ACC112 (cell line): ENCODE data around the gene ARHGAP29.

Experiments used
- H2AFZ ChIP-seq: fragments of 200-600 bp; sonication (generic); one replicate; pipeline ENCODE4 v1.6.0; 2017; ENCODE audit warnings: antibody characterized with exemption, low read length; ENCODE audit not compliant: unreplicated experiment
- H3K27ac ChIP-seq: fragments of 200-600 bp; sonication (generic); 2 replicates; pipeline ENCODE4 v1.5.1; 2014; ENCODE audit warnings: low read depth, mild to moderate bottlenecking, antibody characterized with exemption, low read length, moderate library complexity
- H3K27me3 ChIP-seq: fragments of 200-600 bp; sonication (generic); 2 replicates; pipeline ENCODE4 v1.6.1; 2014; ENCODE audit warnings: mild to moderate bottlenecking, antibody characterized with exemption, low read length, moderate library complexity, mixed read lengths; ENCODE audit not compliant: insufficient read depth
- H3K36me3 ChIP-seq: fragments of 200-600 bp; sonication (generic); 2 replicates; pipeline ENCODE4 v1.6.1; 2016; ENCODE audit warnings: mild to moderate bottlenecking, antibody characterized with exemption, low read length, moderate library complexity, mixed read lengths; ENCODE audit not compliant: insufficient read depth
- H3K4me1 ChIP-seq: fragments of 200-600 bp; sonication (generic); one replicate; pipeline ENCODE4 v1.6.1; 2016; ENCODE audit warnings: low read length, mixed read lengths; ENCODE audit not compliant: insufficient read depth, unreplicated experiment, control insufficient read depth
- H3K4me3 ChIP-seq: fragments of 200-600 bp; sonication (generic); 2 replicates; pipeline ENCODE4 v1.5.1; 2014; ENCODE audit warnings: mild to moderate bottlenecking, low read depth, low read length
- H3K79me2 ChIP-seq: fragments of 200-600 bp; sonication (generic); one replicate; pipeline ENCODE4 v1.6.0; 2016; ENCODE audit warnings: low read length; ENCODE audit not compliant: control insufficient read depth, unreplicated experiment, insufficient read depth

ARHGAP29 gene

DNA sequence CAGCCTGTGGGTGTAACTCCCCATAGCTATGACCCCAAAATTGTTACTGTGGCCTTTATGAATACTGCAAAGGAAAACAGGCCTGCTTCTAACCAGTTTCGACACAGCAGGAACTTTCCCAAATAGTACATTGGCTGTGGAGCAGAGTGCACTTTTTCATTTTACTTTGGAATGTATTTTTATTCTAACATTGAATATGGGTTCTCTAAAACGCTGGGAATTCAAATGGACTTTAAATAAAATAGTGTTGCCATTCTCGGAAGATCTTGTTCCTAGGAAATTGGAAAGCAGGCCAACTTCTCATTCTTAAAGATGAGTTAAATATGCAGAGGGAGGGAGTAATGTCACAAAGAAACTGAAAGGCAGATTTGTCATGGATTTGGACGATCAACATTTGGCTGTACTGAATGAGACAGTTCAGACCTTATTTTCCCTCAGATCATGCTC, 39.6 kb upstream of the ARHGAP29 start:
- Histone ChIP-seq H3K4me1 (peaks cover 56% of the 10 kb centered on the region), H3K36me3 (no peaks in the 10 kb centered on the region), H2AFZ (peak overlapping the region; percentile 86), H3K4me3 (peak overlapping the region; percentile 38; the same call in 1 of the 2 replicates), H3K79me2 (no peaks in the 10 kb centered on the region), H3K27ac (peak overlapping the region; percentile 71), H3K27me3 (no peaks in the 10 kb centered on the region)

DNA sequence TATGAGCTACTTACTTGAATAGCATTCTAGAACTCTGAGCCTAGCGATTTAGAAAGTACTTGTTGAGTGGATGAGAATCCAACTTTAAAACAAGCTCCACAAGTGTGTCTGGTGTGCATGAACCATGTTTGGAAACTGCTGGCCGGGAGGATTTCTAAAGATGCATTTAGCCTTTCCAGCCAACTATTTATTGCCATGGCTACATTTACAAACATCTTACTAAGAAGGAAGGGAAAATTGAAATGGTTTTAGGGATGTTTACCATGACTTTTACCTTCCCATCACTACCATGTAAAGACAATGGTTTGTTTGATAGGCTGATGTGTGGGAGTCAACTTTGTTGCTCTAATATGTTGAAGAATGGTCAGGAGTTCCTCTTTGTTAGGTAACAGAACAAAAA, 37.7 kb upstream of the ARHGAP29 start:
- no peak overlapping the region for H3K27ac ChIP-seq
- H3K79me2 ChIP-seq = no peaks in the 10 kb centered on the region
- H3K4me3 ChIP-seq = no peak overlapping the region
- peaks cover 58% of the 10 kb centered on the region for H3K4me1 ChIP-seq
- H2AFZ ChIP-seq = no peak overlapping the region
- no peaks in the 10 kb centered on the region for H3K36me3 ChIP-seq
- no peaks in the 10 kb centered on the region for H3K27me3 ChIP-seq

DNA sequence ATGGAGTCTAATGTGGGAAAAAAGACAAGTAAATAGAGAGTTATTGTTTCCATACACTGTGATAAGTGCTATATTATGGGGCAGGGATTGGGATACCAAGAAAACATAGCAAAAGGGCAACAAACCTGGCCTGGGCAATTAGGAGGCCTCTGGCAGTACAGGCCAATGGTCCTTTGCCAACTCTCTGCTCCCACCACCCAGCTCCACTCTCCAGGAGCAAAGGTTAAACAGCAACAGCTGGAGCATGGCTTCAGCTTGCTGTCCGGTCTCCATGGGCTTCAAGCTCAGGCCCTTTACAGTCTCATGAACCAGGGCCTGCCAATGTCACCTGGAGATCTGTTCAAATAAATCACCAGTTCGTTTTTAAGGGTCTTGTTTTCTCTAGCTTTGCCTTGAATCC, 37.2 kb upstream of the ARHGAP29 start:
- Histone ChIP-seq H3K4me1 (peaks cover 60% of the 10 kb centered on the region), H3K27ac (no peak overlapping the region), H3K79me2 (no peaks in the 10 kb centered on the region), H2AFZ (no peak overlapping the region), H3K27me3 (no peaks in the 10 kb centered on the region), H3K4me3 (no peak overlapping the region), H3K36me3 (no peaks in the 10 kb centered on the region)

DNA sequence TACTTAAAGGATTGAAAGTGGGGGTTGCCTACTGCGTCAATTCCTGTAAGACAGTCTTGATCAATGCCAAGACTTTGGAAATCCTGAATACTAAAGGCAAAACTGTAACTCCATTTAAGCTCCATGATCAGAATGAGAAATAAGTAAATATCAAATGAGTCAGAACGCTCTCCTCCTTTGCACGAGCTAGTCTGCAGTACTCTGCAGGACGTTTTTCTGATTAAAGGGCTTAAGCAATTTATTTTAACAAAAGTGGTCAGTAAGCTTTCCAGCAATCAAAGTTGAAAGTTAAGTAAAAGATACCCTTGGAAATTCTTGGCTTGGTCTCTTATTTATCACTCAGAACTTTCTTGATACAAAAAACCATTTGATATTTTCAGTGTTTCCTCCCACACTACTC, 35.7 kb upstream of the ARHGAP29 start:
- Histone ChIP-seq H3K27me3 (no peaks in the 10 kb centered on the region), H3K36me3 (no peaks in the 10 kb centered on the region), H3K4me3 (no peak overlapping the region), H3K4me1 (peaks cover 61% of the 10 kb centered on the region), H2AFZ (peak overlapping the region; percentile 45), H3K27ac (peak overlapping the region; percentile 60), H3K79me2 (no peaks in the 10 kb centered on the region)

DNA sequence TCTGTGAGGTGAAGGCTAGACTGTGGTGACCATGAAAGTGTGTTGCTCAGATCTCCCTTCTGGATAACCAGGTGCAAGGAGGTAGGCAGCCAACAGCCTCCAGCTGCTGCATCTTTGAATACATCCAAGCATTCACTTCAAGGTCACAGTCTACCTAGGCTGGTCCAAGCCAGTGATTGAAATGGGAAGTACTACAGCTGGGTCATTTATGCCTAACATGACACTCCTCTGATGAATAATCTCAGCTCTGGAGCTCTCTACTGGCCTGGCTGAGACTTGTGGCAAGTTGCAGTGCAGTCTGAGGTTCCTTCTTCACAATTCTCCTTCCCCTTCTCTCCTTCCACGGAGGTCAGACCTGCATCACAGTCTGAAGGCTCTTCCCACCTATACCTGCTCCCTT, 35.0 kb upstream of the ARHGAP29 start:
- Histone ChIP-seq H3K79me2 (no peaks in the 10 kb centered on the region), H3K27ac (peak overlapping the region; percentile 60), H3K4me3 (no peak overlapping the region), H3K27me3 (no peaks in the 10 kb centered on the region), H3K36me3 (no peaks in the 10 kb centered on the region), H3K4me1 (peaks cover 55% of the 10 kb centered on the region), H2AFZ (no peak overlapping the region)

DNA sequence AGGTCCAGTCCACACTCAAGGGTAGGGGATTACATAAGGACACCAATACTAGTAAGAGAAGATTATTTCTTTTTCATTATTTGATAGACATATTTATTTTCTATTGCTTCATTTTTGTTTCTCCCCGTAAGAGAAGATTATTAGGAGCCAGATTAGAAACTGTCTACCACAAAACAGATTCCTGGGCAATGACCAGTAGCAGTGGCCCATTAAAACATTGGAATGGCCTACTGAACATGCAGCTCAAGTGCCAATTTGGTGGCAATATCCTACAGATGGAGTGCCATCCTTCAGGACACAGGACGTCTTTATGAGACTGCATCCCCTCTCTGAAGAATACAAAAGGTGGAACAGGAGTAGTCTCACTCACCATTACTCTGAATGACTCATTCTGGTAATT, 34.0 kb upstream of the ARHGAP29 start:
- H3K36me3 ChIP-seq = no peaks in the 10 kb centered on the region
- H2AFZ ChIP-seq = no peak overlapping the region
- peaks cover 57% of the 10 kb centered on the region for H3K4me1 ChIP-seq
- no peaks in the 10 kb centered on the region for H3K27me3 ChIP-seq
- H3K79me2 ChIP-seq = no peaks in the 10 kb centered on the region
- H3K27ac ChIP-seq = peak overlapping the region; percentile 76
- H3K4me3 ChIP-seq = no peak overlapping the region; the same call in 1 of the 2 replicates

DNA sequence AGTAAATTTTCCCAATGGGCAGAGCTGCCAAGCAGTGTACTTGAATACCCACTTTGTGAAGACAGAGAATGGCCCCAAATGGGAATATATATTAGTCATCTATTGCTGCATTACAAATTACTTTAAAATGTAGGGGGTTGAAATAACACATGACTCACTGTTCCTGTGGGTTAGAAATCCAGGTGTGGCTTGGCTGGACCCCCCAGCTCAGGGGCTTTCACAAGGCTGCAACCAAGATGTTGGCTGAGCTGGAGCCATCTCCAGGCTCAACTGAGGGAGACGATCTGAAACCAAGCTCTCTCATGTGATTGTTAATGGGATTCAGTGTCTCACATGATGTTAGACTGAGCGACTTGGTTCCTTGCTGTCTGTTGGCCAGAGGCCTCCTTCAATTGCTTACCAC, 33.4 kb upstream of the ARHGAP29 start:
- H3K36me3 ChIP-seq = no peaks in the 10 kb centered on the region
- peaks cover 62% of the 10 kb centered on the region for H3K4me1 ChIP-seq
- H2AFZ ChIP-seq = no peak overlapping the region
- peak overlapping the region; percentile 50; the same call in 1 of the 2 replicates for H3K4me3 ChIP-seq
- H3K27ac ChIP-seq = peak overlapping the region; percentile 76
- H3K27me3 ChIP-seq = no peaks in the 10 kb centered on the region
- no peaks in the 10 kb centered on the region for H3K79me2 ChIP-seq

DNA sequence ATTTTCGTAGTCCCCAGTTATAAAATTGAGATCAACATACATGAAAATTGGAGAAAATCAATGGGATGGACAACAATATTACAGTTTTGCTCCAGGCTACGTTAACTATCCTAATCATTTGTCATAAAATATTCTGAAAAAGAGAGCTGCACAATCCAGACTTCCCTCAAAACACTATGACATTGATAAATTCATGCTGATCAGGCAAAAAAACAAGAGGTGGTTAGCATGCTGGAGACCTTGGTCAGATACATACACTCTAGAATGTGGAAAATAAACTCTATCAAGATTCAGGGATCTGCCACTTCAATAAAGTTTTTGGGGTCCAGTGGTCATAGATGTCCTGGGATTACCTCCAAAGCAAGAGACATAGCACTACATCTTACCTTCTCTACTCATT, 32.5 kb upstream of the ARHGAP29 start:
- peaks cover 71% of the 10 kb centered on the region for H3K4me1 ChIP-seq
- H3K27me3 ChIP-seq = no peaks in the 10 kb centered on the region
- H3K79me2 ChIP-seq = no peaks in the 10 kb centered on the region
- no peak overlapping the region for H3K4me3 ChIP-seq
- peak overlapping the region; percentile 76 for H3K27ac ChIP-seq
- H3K36me3 ChIP-seq = no peaks in the 10 kb centered on the region
- H2AFZ ChIP-seq = no peak overlapping the region

DNA sequence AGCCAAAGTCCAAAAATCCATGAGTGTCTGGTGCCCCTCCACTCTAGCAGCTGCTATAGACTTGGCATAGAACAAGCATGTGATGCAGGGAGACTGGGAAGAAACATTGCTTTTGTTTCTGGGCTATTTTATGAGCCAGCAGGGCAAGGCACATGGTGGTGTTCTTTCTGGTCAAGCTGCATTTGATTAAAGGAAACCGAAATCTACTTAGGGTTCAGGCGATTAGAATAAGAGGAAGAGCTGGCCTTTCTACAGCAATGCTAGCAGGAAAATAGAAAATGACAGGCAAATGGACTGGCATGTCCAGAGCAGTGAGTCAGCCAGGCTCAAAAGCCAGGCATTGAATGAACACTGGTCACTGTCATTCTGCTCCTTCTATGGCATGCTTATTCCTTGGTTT, 28.5 kb upstream of the ARHGAP29 start:
- Histone ChIP-seq H3K27me3 (no peaks in the 10 kb centered on the region), H3K27ac (peak overlapping the region; percentile 71), H3K4me3 (no peak overlapping the region), H3K79me2 (no peaks in the 10 kb centered on the region), H3K4me1 (peaks cover 55% of the 10 kb centered on the region), H2AFZ (peak overlapping the region; percentile 45), H3K36me3 (no peaks in the 10 kb centered on the region)

DNA sequence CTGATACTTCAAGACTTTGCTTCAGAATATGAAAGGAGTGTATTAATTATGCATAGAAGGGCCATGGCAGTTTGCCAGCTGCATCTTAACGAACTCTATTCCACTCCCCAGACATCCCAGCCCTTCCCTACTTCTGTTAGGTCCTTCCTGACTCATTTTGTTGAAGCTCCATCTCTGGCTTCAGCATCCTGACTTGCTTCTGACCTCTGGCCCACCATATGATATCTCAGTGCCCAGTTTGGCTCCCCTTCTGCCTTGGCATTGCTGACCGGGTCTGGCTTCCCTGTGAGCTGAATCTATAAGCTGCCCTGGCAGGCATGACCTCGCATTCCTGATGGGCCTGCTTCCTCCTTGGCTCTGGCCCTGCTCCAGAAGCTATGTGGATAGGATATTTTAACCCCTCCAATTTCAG, 27.6 kb upstream of the ARHGAP29 start:
- Histone ChIP-seq H3K27ac (peak overlapping the region; percentile 71), H3K36me3 (no peaks in the 10 kb centered on the region), H3K4me3 (no peak overlapping the region; the same call in 1 of the 2 replicates), H3K4me1 (peaks cover 55% of the 10 kb centered on the region), H3K27me3 (no peaks in the 10 kb centered on the region), H2AFZ (no peak overlapping the region), H3K79me2 (no peaks in the 10 kb centered on the region)

DNA sequence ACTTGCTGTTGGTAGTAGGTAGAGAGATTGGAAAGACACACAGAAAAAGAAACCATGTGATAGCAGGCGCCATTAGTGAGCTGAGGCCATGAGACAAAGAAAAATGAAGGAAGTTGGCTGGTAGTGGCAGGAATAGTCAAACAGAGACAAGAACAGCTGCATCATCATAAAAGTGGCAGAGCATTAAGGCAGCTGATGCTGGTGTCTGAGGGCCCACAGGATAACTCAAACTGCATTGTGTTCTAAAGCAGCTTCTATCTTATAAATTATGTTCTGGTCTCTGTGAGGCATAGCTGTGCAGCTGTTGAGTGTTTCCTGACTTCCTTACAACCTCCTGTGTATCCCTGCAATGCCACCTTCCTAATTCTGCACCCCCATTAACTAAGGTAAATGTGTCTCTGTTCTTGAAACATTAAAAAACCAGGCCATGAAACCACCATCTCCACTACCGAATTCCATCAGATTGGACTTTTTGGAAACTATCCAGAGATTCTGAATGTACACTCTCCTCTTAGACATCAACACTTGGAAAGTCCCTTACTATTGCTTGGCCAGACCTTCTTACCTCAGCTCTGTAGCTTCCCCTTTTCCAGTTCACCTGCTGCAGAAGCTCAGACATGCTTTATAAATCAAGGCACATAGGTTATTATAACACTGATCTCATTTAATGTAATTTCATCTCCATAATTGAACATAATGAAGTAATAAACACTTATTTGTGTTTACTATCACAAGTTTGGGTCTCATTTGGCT, 23.4 kb upstream of the ARHGAP29 start:
- no peak overlapping the region for H3K4me3 ChIP-seq
- no peaks in the 10 kb centered on the region for H3K36me3 ChIP-seq
- no peaks in the 10 kb centered on the region for H3K79me2 ChIP-seq
- H3K27ac ChIP-seq = no peak overlapping the region; the same call in 1 of the 2 replicates
- no peaks in the 10 kb centered on the region for H3K27me3 ChIP-seq
- H3K4me1 ChIP-seq = peaks cover 63% of the 10 kb centered on the region
- H2AFZ ChIP-seq = no peak overlapping the region
